HL-60 (cell line): ENCODE data around the gene DOK1.

Experiments used
- DNase-seq, 2 experiments: peaks; one replicate each; pipeline ENCODE4 v3.0.0-alpha.2; 2010 to 2020; ENCODE audit warnings: low read depth in 1 of 2, low spot score in 1 of 2
- H3K27ac ChIP-seq: fragments of 250-450 bp; sonication (Bioruptor Pico); replicated peaks from 2 replicates; pipeline ENCODE4 v1.5.1; 2020; ENCODE audit warnings: mild to moderate bottlenecking, moderate library complexity
- H3K27me3 ChIP-seq: fragments of 250-450 bp; sonication (Bioruptor Pico); 2 replicates; pipeline ENCODE4 v1.5.1; 2021; ENCODE audit warnings: mild to moderate bottlenecking, moderate library complexity; ENCODE audit not compliant: insufficient read depth, poor library complexity, severe bottlenecking
- H3K4me3 ChIP-seq: replicated peaks from 2 replicates; pipeline ENCODE4 v1.5.1; 2011; ENCODE audit warnings: mild to moderate bottlenecking, control low read depth, low read length; ENCODE audit not compliant: insufficient read depth
- GABPA ChIP-seq: IDR thresholded peaks from 2 replicates; pipeline ENCODE4 v1.6.1; 2012; ENCODE audit warnings: low read depth
- POLR2AphosphoS5 ChIP-seq: IDR thresholded peaks from 2 replicates; pipeline ENCODE4 v1.6.1; 2012; ENCODE audit warnings: low read depth
- REST ChIP-seq: IDR thresholded peaks from 2 replicates; pipeline ENCODE4 v1.6.1; 2012; ENCODE audit warnings: low read depth; ENCODE audit not compliant: insufficient replicate concordance
- SPI1 ChIP-seq: IDR thresholded peaks from 2 replicates; pipeline ENCODE4 v1.6.1; 2012; ENCODE audit warnings: low read depth, mild to moderate bottlenecking, borderline replicate concordance
- TF ChIP-seq, protein P1 (sequence below): IDR thresholded peaks from one replicate; pipeline ENCODE4 v1.5.1; 2011; ENCODE audit warnings: low read length, control low read depth, inconsistent platforms; ENCODE audit not compliant: insufficient read depth

DOK1 gene

GRCh38 chr2:74515271-74515980 is 39.1 kb upstream of the DOK1 start:
- Histone ChIP-seq H3K4me3 (no peak overlapping the region), H3K27ac (no peak overlapping the region), H3K27me3 (peaks cover 72% of the 10 kb centered on the region)
- no peak for DNase-seq
- TF ChIP-seq GABPA (no peak), POLR2AphosphoS5 (no peak), REST (no peak), SPI1 (no peak)
- TF ChIP-seq, protein P1, sequence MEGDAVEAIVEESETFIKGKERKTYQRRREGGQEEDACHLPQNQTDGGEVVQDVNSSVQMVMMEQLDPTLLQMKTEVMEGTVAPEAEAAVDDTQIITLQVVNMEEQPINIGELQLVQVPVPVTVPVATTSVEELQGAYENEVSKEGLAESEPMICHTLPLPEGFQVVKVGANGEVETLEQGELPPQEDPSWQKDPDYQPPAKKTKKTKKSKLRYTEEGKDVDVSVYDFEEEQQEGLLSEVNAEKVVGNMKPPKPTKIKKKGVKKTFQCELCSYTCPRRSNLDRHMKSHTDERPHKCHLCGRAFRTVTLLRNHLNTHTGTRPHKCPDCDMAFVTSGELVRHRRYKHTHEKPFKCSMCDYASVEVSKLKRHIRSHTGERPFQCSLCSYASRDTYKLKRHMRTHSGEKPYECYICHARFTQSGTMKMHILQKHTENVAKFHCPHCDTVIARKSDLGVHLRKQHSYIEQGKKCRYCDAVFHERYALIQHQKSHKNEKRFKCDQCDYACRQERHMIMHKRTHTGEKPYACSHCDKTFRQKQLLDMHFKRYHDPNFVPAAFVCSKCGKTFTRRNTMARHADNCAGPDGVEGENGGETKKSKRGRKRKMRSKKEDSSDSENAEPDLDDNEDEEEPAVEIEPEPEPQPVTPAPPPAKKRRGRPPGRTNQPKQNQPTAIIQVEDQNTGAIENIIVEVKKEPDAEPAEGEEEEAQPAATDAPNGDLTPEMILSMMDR: no peak

GRCh38 chr2:74515981-74516633 is 38.4 kb upstream of the DOK1 start:
- Histone ChIP-seq H3K27ac (no peak overlapping the region), H3K27me3 (peaks cover 72% of the 10 kb centered on the region), H3K4me3 (no peak overlapping the region)
- TF ChIP-seq, protein P1: no peak
- no peak for TF ChIP-seq GABPA
- no peak for TF ChIP-seq REST
- no peak for TF ChIP-seq SPI1
- no peak for TF ChIP-seq POLR2AphosphoS5
- no peak for DNase-seq

GRCh38 chr2:74516650-74517049 is 37.9 kb upstream of the DOK1 start:
- no peak overlapping the region for H3K4me3 ChIP-seq
- no peak overlapping the region for H3K27ac ChIP-seq
- H3K27me3 ChIP-seq: peaks cover 70% of the 10 kb centered on the region
- DNase-seq: no peak
- no peak for TF ChIP-seq SPI1
- TF ChIP-seq POLR2AphosphoS5: no peak
- TF ChIP-seq, protein P1: no peak
- no peak for TF ChIP-seq REST
- TF ChIP-seq GABPA: no peak
